Right ventricle myocardium superior (tissue), 1 donor: ENCODE results near the gene STK25. TPM values are rescaled to one million over a fixed set of nuclear protein-coding genes. Genes with fewer than 3 reads are reported as not detected.
A peak's percentile ranks its signal among the peaks of the same experiment; 100 is the strongest.

ENCODE experiments used
- ATAC-seq: fragments of 200-7000 bp; cut with Tn5 transposase; one replicate; pipeline ENCODE4 v1.9.1; 2020; ENCODE audit warnings: mild to moderate bottlenecking; ENCODE audit not compliant: poor library complexity
- DNase-seq: peaks from one replicate; pipeline ENCODE4 v3.0.0-alpha.2; 2020
- intact Hi-C: fragments of 100-400 bp; cut with DNase I; formaldehyde crosslinking; loops from one replicate; pipeline ENCODE4 v1.11.2; 2022
- long read RNA-seq: library from polyadenylated mRNA; unstranded; transcript quantifications from one replicate; pipeline ENCODE4 v2.0.0, GENCODE V29; 2021
- total RNA-seq: library from RNA; stranded (reverse); fragmentation: NEBNext Ultra II Directional; extraction: Animal tissue kit (Norgen Biotek cat#: 25700); gene quantifications from one replicate; pipeline ENCODE4 v1.2.1, GENCODE V29; 2021
- donor health status: DM: no; HTN: yes; CAD: no; lungs with severe emphysema.

The STK25 gene
- total RNA-seq, result 85.9 TPM
- long read RNA-seq, full-length matches to known transcripts, result 363 of 462 reads
- long read RNA-seq, partial matches to known transcripts, result 29 of 462 reads
- long read RNA-seq, other reads (novel, unspliced or antisense), result 70 of 462 reads

- peak; percentile 99 for DNase-seq
- ATAC-seq, result peak; percentile 98
- intact Hi-C loops, result no loop called here
Measured at GRCh38 chr2:241508240-241509154, at the start of gene STK25. Gene STK25 (minus strand): TSS chr2:241508584. CDS start chr2:241508035, 549 bp downstream.

GRCh38 chr2:241556746-241557145 is 48.4 kb upstream of the STK25 start:
- ATAC-seq (no peak), DNase-seq (no peak)
- intact Hi-C loops, result no loop called here

GRCh38 chr2:241555711-241556110 is 47.3 kb upstream of the STK25 start:
- DNase-seq (no peak), ATAC-seq (no peak)
- intact Hi-C loops, result no loop called here

- intact Hi-C loops, result no loop called here
- DNase-seq, result no peak
- ATAC-seq, result no peak
Measured at GRCh38 chr2:241554610-241555322, 46.4 kb upstream of the STK25 start.

GRCh38 chr2:241553981-241554380 is 45.6 kb upstream of the STK25 start:
- intact Hi-C loops, result no loop called here
- DNase-seq (no peak), ATAC-seq (no peak)

GRCh38 chr2:241553512-241553830 is 45.1 kb upstream of the STK25 start:
- DNase-seq, result no peak
- intact Hi-C loops, result no loop called here

GRCh38 chr2:241551998-241552737 is 43.8 kb upstream of the STK25 start:
- DNase-seq, result peak; percentile 62
- peak; percentile 59 for ATAC-seq
- intact Hi-C loops, result no loop called here

More at GRCh38 chr2:241553512-241553830, 45.1 kb upstream of the STK25 start:
- ATAC-seq, result no peak

GRCh38 chr2:241551599-241551997 is 43.2 kb upstream of the STK25 start:
- DNase-seq (no peak), ATAC-seq (no peak)
- intact Hi-C loops, result no loop called here

GRCh38 chr2:241550616-241551580 is 42.5 kb upstream of the STK25 start:
- intact Hi-C loops, result no loop called here
- no peak for DNase-seq
- no peak for ATAC-seq

GRCh38 chr2:241548451-241548835 is 40.1 kb upstream of the STK25 start:
- DNase-seq (no peak), ATAC-seq (no peak)
- intact Hi-C loops, result no loop called here

GRCh38 chr2:241547781-241548450 is 39.5 kb upstream of the STK25 start:
- intact Hi-C loops, result no loop called here
- DNase-seq, result no peak
- ATAC-seq, result no peak

GRCh38 chr2:241546771-241547498 is 38.6 kb upstream of the STK25 start:
- no peak for DNase-seq
- no peak for ATAC-seq
- intact Hi-C loops, result no loop called here

GRCh38 chr2:241545523-241546473 is 37.4 kb upstream of the STK25 start:
- no peak for ATAC-seq
- intact Hi-C loops, result no loop called here

GRCh38 chr2:241545106-241545505 is 36.7 kb upstream of the STK25 start:
- intact Hi-C loops, result no loop called here
- ATAC-seq (no peak), DNase-seq (no peak)

More at GRCh38 chr2:241545523-241546473, 37.4 kb upstream of the STK25 start:
- DNase-seq, result no peak

- peak; percentile 60 for DNase-seq
- intact Hi-C loops, result no loop called here
- peak; percentile 66 for ATAC-seq
Measured at GRCh38 chr2:241542278-241542605, 33.9 kb upstream of the STK25 start.
